NCI-H2029 (cell line): ENCODE measurements around the gene CLK1.
"Not testable (repeated sequence)": the region's sequence is repeated elsewhere in the genome, so short reads cannot be mapped to it uniquely, and the experiment has no call there.

Experiments used
- DNase-seq: peaks from one replicate; lab custom pipeline; 2025; lab: John Stamatoyannopoulos, UW

CLK1 gene

DNA sequence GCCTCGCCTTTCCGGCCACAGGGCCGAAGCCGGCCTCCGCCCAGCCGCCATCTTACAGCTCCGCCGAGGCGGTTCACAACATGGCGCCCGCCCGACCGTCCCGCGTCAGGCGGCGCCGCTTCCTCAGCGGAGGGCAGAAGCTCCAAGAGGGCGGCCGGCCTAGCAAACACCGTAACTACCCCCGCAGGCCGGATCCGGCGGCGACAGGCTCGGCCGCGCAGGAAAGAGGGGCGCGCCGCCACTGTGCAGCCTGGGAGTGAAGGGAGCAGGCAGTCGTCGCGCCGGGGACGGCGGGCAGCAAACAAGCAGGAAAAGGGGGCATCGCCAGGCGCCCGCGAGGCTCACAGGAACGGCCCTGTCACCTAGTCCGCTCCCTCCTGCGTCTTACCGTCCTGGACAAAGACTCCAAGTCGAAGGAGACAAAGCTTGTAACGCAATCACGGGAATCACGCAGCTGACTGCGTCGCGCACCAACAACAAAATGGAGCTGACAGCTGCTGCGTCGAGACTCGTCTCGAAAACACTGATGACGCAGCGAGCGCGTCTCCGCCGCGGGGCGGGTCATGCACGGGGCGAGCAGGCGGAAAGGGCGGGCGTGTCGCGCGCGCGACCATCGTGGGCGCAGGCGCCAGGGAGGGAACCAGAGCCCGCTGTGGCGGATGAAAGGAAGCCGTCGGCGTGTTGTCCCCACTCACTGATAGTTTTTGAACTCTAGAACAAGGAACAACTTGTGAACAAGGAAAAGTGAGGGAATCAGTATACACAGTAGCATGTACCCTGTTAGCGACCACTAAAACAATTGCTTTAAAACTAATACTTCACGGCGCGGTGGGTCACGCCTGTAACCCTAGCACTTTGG is at the start of gene CLK1:
Gene CLK1, minus strand, starts transcription at position 483 of the 859 bp plus-strand sequence. CDS start 2,796 bp downstream, outside the sequence.
- peak; percentile 82 for DNase-seq

DNA sequence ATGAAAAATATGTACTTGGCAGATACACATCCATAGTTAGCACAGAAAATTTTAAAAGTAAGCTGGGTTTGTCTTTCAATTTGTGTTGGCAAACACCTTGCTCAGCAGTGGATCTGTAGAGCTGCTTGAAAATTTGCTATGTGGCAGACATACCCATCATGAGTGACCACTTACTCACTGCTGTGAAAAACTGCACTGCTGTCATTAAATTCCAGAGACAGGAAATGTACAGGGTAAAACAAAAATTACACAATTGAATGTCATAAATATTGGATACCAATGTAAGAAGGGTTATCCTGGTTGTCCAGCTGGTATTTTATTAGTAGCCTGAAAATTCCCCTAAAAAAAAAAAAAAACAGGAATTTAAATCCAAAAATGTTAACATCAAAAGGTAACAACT is 49.2 kb upstream of the CLK1 start:
- DNase-seq, result no peak

DNA sequence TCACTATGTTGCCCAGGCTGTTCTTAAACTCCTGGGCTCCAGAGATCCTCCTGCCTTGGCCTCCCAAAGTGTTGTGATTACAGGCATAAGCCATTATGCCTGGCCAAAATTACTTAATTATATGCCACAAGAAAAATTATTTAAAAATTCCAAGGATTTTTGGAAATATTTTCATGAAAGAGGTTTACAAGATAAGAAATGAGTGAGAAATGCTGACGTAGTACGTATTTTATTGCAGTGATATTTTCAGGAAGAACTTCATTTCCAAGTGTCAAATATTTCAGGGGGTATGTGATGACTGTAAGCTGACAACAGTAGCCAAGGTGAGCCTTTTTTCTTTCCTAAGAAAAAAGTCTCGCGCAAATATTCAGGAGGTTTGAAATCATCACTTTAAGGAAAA is 45.5 kb upstream of the CLK1 start:
- DNase-seq, result no peak

DNA sequence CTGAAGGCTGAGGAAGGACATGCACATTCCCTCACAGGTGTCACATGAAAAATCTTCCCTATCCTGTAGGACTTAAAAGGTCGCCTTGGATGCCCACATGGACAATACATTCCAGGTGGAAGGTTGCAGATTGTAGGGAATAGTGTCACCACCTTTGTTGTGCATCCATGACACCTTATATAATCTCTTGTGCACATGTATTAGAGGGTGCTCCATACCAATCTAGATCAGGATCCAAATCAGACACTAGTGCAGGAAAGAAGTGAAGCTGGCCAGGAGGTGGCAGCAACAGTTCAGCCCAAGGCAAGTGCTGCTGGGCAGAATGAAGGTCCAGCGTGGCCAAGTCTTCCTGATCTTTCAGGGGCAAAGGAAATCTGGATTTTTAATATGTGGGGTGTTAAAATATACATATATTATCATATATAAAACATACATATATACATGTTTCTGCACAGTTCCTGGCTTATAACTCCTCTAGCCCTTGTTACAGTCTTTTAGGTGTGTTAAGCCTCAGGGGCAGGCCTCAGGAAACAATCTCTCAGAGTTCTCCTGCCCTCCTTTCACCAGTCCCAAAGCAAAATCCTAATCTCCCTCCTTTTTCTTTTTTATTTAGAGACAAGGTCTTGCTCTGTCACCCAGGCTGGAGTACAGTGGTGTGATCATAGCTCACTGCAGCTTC is 41.3 kb upstream of the CLK1 start:
- DNase-seq, result peak; percentile 48

DNA sequence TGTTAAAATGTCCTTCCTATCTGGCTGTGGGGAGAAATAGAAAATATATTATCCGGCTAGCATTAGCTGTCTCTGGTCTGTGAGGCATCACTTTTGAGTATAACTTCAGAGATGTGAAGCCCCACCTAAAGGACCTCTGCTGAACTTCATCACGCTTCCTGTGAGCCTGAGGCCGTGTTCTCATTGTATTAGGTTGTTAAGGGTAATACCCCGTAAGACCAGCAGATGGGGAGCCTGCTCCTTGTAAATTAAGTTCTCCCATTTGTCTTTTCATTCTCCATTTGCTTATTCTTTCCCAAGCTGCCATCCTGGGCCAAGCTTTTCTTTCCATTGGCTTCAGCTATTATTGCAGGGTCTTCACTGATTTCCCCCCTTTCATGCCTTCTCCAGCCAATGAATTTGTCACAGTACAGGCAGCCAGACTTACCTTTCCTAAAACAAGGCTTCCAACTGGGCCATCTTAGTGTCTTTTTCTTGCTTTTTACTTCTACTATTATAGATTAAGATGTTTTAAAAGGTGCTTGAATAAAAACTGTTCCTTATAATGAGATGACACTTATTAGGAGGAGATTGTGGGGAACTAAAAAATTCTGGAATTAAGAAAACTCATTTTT is 37.1 kb upstream of the CLK1 start:
- DNase-seq, result peak; percentile 29

DNA sequence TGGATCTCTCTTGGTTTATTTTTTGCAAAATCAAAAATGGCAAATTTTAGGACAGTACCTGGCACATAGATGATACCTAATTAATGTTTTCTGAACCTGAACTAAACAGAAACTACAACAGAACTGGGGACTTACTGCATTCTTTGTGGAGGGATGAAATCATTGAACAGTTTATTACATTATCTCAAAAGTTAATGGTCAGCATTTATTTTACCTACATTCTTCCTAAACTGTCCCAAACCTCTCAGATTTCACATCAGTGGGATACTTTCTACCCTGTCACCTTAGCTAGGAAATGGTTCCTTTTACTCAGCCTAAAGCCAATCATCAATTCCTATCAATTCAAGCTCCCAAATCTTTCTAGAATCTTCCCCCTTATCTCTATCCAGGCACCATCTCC is 35.0 kb upstream of the CLK1 start:
- no peak for DNase-seq

DNA sequence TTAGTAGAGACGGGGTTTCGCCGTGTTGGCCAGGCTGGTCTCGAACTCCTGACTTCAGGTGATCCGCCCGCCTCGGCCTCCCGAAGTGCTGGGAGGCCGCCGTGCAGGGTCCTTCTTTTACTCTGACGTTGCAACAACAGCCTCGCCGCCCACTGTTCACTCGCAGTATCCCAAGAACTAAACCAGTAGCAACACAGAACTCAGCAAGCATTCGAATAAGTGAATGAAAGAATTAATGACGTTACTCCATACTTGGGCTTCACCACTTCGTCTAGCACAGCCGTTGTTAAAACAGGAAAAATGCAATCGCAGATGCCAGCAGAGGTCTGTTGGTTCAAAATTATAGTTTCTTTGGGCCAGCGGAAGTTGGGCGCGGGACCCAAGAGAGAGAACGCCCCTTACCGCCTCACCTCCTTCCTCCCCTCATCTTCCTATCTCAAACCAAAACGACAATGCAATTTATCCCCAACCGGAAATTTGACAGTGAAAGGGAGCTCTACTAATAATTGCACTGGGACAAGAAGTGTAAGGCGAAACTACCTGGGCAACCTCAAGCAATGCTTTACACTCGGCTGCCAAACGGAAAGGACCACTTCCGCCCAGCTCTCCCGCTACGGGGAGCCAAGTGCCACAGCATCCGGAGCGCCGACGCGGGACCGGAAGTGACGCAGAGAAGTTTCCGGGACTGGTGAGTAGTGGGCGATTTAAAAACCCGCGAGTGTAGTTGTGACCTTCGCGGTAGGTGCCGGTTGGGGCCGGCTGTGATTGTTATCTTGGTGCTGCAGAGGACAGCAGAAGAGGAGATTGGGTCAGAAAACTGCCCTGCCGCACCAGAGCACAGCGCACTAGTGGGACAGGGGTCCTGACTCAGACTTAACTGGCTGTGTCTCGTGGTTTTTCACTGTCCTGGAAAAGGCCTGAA is 24.5 kb upstream of the CLK1 start, which contains the start of the genes NIF3L1 and PPIL3:
Gene NIF3L1, plus strand, starts transcription at position 668 of the 922 bp plus-strand sequence. CDS start 2,573 bp downstream, outside the sequence.
Gene PPIL3, minus strand, starts transcription at position 374 of the 922 bp plus-strand sequence. CDS start 1,462 bp downstream, outside the sequence.
- DNase-seq, result peak; percentile 96

DNA sequence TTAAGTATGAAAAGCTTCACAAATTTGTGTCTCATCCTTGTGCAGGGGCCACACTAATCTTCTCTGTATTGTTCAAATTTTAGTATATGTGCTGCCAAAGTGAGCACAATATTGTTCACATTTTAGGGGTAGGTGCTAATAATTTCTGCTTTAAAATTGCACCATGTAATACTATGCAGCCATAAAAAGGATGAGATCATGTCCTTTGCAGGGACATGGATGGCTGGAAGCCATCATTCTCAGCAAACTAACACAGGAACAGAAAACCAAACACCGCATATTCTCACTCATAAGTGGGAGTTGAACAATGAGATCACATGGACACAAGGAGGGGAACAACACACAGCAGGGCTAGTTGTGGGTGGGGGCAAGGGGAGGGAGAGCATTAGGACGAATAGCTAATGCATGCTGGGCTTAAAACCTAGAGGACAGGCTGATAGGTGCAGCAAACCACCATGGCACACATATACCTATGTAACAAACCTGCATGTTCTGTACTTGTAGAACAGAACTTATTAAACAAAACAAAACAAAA is 17.3 kb upstream of the CLK1 start:
- DNase-seq, result not testable (repeated sequence)

DNA sequence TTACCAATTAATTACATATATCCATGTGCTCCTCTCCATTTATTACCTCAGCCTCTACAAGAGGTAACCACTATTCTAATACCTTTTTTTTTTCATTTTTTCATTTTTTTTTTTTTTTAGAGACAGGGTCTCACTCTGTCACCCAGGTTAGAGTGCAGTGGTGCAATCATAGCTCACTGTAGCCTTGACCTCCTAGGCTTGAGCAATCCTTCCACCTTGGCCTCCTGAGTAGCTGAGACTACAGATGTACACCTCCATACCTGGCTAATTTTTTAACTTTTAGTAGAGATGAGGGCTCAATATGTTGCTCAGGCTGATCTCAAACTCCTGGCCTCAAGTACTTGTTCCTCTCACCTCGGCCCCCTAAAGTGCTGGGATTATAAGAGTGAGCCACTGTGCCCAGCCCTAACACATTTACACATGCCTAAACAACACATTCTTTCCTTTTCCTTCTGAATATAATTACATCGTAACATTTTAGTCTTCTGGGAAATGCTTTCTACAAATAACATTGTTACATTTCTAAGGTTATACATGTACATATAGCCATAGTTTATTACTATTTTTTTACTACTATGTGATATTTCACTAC is 13.9 kb upstream of the CLK1 start:
- DNase-seq, result no peak

DNA sequence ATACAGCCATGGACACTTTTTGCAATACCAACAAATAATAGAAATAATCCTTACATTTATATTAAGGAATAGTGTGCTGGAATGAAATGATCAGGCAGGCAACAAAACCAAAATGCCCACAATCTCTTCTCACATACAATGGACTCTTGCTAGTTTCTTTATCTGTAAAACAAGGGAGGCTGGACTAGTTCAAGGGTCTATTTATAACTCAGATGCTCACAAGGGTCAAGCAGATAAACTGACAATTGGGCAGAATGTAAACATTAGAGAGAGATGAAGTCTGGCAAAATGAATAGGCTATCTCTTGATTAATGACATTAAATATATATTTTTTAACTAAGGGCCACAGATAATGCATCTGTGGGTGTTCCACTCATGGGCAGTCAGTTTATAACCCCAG is 13.0 kb upstream of the CLK1 start:
- no peak for DNase-seq

DNA sequence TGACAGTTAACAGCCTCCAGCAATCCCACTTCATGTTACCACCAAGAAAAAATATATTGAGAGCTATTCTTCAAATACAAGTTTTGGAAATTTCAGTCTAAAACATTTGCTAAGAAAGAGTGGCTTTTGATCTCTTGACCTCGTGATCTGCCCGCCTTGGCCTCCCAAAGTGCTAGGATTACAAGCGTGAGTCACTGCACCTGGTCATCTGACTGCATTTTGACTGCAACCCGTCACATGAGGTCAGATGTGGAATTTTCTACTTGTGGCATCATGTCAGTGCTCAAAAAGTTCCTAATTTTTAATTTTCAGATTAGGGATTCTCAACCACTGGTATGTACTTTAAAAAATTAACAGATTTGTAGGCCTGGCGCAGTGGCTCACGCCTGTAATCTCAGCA is 9.1 kb upstream of the CLK1 start:
- DNase-seq, result no peak

DNA sequence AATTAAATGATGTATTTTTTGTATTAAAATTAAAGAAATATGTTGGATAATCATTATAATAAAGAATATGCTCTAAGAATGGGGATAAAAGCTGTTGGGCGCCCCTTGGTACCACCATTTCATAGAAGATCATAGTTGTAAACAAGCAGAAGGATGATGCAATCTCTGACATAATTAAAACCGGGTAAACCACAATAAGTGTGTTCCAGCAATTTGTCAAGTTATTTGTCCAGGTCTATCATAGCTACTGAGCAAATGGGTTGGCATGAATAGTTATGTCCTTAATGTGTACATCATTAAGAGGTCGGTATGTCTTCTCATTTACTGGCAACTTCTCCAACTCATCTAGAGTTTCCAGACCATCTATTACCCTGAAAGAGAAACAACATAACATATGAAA is 6.7 kb upstream of the CLK1 start:
- no peak for DNase-seq

DNA sequence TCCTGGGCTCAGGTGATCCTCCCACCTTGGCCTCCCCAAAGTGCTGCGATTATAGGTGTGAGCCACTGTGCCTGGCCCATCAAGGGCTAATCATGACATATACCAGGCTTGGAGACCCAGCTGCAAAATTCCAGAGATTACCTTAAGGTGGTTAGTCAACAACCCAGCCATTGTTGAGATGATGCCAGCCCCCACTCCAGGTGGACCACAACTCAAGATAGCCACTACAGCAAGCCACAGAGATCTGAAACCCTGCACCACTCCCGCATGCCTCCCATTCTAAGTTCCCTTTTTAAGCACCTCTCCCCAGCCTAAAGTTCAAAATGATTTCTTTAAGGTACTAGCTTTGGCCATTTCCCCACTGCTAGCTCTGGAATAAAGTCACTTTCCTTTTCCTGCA is 4.6 kb upstream of the CLK1 start:
- DNase-seq, result no peak

DNA sequence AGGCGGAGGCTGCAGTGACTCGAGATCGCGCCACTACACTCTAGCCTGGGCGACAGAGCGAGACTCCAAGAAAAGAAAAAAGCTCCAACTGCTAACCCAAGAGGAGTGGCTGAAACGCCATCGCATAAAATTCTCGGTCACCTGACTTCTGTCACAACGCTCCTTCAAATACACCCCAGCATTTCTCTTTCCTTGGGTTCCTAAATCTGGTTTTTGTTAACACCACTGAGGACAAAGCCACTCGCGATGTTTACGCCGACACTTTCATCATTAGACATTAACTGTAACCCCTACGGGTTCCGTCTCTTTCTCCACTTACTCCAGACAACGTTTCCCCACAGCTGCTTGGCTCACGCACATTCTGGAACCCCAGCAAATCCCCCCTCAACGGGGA is 679 bp downstream of the CLK1 start:
- DNase-seq, result no peak

DNA sequence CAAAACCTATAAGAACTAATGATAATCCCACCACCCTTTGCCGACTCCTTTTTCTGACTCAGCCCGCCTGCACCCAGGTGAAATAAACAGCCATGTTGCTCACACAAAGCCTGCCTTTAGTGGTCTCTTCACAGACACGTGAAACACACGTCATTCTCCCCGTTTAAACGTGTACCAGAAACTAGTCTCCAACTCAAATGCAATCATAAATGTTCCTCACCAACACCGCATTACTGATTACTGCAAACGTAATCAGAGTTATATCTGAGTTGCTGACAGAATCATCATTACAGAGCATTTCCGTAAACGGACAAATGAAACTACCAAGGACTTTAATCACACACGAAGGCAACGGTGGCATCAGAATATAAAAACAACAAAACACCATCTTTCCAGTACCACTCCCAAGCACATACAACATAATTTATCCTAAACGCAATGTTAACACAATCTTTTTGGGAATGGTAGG is 1.9 kb downstream of the CLK1 start:
- DNase-seq, result peak; percentile 29

DNA sequence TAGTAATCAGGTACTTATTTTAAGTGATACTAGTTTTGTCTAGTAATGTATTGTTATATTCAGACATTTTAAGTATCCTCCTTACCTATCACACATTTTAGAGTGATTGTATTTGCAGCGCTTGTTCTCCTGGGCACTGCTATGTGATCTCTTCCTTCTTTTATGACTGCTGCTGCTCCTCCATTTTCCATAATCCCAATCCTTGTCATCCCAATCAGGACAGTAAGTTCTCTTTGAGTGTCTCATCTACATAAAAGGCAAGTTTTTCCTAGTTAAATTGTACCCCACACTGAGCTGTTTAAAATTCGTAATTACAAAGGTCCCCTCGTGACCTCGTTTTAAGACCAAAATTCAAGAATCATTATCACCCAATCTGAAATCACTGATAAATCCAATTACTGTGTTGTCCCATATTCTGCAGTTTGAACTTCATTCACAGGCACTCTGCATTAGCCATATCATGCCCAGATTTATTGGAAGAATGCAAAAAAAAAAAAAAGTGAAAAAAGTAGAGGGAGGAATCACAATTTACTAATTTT is 2.8 kb downstream of the CLK1 start:
- DNase-seq, result no peak

DNA sequence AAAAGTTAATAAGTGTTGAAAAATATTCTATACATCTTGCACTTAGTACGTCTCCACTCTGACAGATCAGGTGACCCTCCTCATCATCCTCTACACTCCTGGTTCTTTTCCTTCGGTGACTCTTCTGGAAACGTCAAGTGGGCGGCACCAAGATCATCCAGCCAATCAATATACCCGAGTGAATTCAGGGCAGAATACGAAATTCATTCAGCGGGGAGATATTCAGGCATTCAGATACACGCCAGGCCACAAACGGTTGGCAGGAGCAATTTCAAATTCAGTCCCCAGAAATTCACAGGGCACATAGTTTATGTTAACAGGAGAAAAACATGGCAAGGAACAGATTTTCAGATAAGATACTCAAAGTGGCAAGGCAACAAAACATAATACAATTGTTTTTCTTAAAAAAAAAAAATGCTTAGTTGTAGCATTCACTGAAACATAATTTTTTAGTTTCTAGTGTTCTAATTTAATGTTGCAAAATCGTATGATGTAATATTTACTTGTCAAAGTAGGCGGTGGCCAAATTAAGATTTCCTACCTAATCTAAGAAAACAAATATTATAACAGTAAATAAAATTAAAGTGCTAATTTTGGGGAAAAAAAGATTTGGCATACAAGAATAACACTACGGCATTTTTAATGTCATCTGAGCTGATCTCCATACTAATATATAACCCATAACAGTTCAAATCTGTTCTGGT is 4.2 kb downstream of the CLK1 start:
- DNase-seq, result no peak

DNA sequence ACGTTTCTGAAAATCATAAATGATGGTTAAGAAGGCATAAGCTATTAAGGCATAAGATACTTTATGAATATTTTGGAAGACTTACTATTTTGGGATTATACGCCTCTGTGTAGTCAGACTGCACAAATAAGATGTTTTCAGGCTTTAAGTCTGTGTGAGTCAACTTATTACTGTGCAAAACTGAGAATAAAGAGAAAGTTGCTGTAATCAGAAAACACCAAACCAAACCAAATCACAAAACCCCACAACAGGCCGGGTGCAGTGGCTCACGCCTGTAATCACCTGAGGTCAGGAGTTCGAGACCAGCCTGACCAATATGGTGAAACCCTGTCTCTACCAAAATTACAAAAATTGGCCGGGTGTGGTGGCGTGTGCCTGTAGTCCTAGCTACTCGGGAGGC is 7.7 kb downstream of the CLK1 start:
- DNase-seq, result no peak

DNA sequence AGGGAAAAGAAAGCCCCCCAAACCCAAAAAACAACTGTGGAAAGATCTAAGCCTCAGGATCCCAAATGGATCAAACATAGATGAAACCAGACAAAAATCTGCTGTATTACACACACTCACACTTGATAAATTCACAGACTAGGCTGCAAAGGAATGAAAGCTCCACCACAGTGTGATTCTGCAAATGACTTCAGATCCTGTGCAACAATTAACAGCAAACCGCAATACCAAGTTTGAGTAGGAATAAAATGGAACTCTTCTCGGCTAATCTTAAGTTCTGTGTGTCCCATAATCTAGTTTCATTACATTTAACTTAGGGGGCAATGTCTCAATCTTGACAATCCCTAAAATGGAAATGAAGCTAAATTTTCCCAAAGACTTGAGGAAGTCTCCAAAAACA is 11.9 kb downstream of the CLK1 start:
- DNase-seq, result no peak
